GM23338 (cell line): ENCODE data around the gene KRT2. TPM values are rescaled to one million over a fixed set of nuclear protein-coding genes. Genes with fewer than 3 reads are reported as not detected.

Source experiments
- ATAC-seq: fragments of 200-7000 bp; cut with Tn5 transposase; 3 replicates; pipeline ENCODE4 v1.9.1; 2020
- DNase-seq: peaks from one replicate; pipeline ENCODE4 v3.0.0-alpha.2; 2015; ENCODE audit warnings: low spot score
- H2AFZ ChIP-seq: fragments of 200-600 bp; sonication (generic); 2 replicates; pipeline ENCODE4 v1.8.0; 2016; ENCODE audit warnings: antibody characterized with exemption, mild to moderate bottlenecking, moderate library complexity
- H3F3A ChIP-seq: fragments of 200-600 bp; sonication (generic); replicated peaks from 2 replicates; pipeline ENCODE4 v1.8.0; 2017; ENCODE audit warnings: antibody characterized with exemption, mixed run types, low read depth
- H3K27ac ChIP-seq: fragments of 200-600 bp; sonication (generic); 2 replicates; pipeline ENCODE4 v1.6.1; 2016; ENCODE audit warnings: low read depth
- H3K27me3 ChIP-seq: fragments of 200-600 bp; sonication (generic); 2 replicates; pipeline ENCODE4 v1.8.0; 2016; ENCODE audit warnings: mild to moderate bottlenecking, mixed run types, moderate library complexity; ENCODE audit not compliant: insufficient read depth
- H3K36me3 ChIP-seq: fragments of 200-600 bp; sonication (generic); 2 replicates; pipeline ENCODE4 v1.8.0; 2016; ENCODE audit warnings: mild to moderate bottlenecking; ENCODE audit not compliant: insufficient read depth
- H3K4me1 ChIP-seq: fragments of 200-600 bp; sonication (generic); 2 replicates; pipeline ENCODE4 v1.8.0; 2016; ENCODE audit warnings: mild to moderate bottlenecking, moderate library complexity; ENCODE audit not compliant: insufficient read depth
- H3K4me2 ChIP-seq: fragments of 200-600 bp; sonication (generic); 2 replicates; pipeline ENCODE4 v1.7.1; 2017; ENCODE audit warnings: mixed run types
- H3K4me3 ChIP-seq: fragments of 200-600 bp; sonication (generic); 2 replicates; pipeline ENCODE4 v1.6.1; 2016; ENCODE audit warnings: mixed run types
- H3K79me2 ChIP-seq: fragments of 200-600 bp; sonication (generic); replicated peaks from 2 replicates; pipeline ENCODE4 v1.8.0; 2017; ENCODE audit warnings: mild to moderate bottlenecking; ENCODE audit not compliant: insufficient read depth
- H3K9me2 ChIP-seq: fragments of 200-600 bp; sonication (generic); 2 replicates; pipeline ENCODE4 v1.8.0; 2017; ENCODE audit not compliant: insufficient read depth
- H4K20me1 ChIP-seq: fragments of 200-600 bp; sonication (generic); replicated peaks from 2 replicates; pipeline ENCODE4 v1.8.0; 2017; ENCODE audit warnings: mild to moderate bottlenecking; ENCODE audit not compliant: insufficient read depth
- H3K27ac Mint-ChIP-seq: 2 replicates; pipeline ENCODE4 v1.8.0; 2020; ENCODE audit warnings: inconsistent platforms, mild to moderate bottlenecking, moderate library complexity, mixed read lengths
- H3K27me3 Mint-ChIP-seq: 3 replicates; pipeline ENCODE4 v1.8.0; 2022; ENCODE audit warnings: low read depth, mild to moderate bottlenecking, moderate library complexity, mixed read lengths, inconsistent platforms; ENCODE audit not compliant: insufficient read depth, poor library complexity
- H3K36me3 Mint-ChIP-seq: 3 replicates; pipeline ENCODE4 v1.8.0; 2021; ENCODE audit warnings: low read depth, mild to moderate bottlenecking, inconsistent platforms, moderate library complexity, mixed read lengths
- H3K4me1 Mint-ChIP-seq: 3 replicates; pipeline ENCODE4 v1.8.0; 2020; ENCODE audit warnings: mild to moderate bottlenecking, inconsistent platforms, mixed read lengths
- H3K4me3 Mint-ChIP-seq: 3 replicates; pipeline ENCODE4 v1.8.0; 2021; ENCODE audit warnings: moderate library complexity, mild to moderate bottlenecking, inconsistent platforms, mixed read lengths
- H3K9me3 Mint-ChIP-seq: 3 replicates; pipeline ENCODE4 v1.8.0; 2020; ENCODE audit warnings: moderate library complexity, mild to moderate bottlenecking, inconsistent platforms, mixed read lengths
- CREB1 ChIP-seq: fragments of 250-450 bp; sonication (Bioruptor Pico); IDR thresholded peaks from 2 replicates; pipeline ENCODE4 v1.5.0; 2020; ENCODE audit warnings: low read depth, mild to moderate bottlenecking, moderate library complexity
- CTCF ChIP-seq, 2 experiments: fragments of 200-600 bp in 1 of 2; sonication (generic) in 1 of 2; conservative IDR thresholded peaks; 2 replicates each; pipeline versions ENCODE4 v1.5.1 to v1.6.1; 2016 to 2017; ENCODE audit warnings: antibody characterized with exemption in 2 of 2, low read depth in 2 of 2, mild to moderate bottlenecking in 2 of 2, moderate library complexity in 1 of 2
- EZH2 ChIP-seq: fragments of 200-600 bp; sonication (generic); IDR thresholded peaks from one replicate; pipeline ENCODE4 v1.8.0; 2017; ENCODE audit warnings: antibody characterized with exemption, mild to moderate bottlenecking, low read depth; ENCODE audit not compliant: unreplicated experiment
- JUNB ChIP-seq: IDR thresholded peaks from one replicate; pipeline ENCODE4 v1.6.1; 2016; ENCODE audit warnings: antibody characterized with exemption; ENCODE audit not compliant: unreplicated experiment
- REST ChIP-seq: IDR thresholded peaks from one replicate; pipeline ENCODE4 v1.6.1; 2018; ENCODE audit warnings: antibody characterized with exemption; ENCODE audit not compliant: unreplicated experiment
- STAT1 ChIP-seq: IDR thresholded peaks from one replicate; pipeline ENCODE4 v1.6.1; 2016; ENCODE audit warnings: antibody characterized with exemption; ENCODE audit not compliant: unreplicated experiment
- polyA plus RNA-seq: library from polyadenylated mRNA; unstranded; fragments of >200 nt; fragmentation: Nextera tagmentation; extraction: Ambion mirVana; gene quantifications from 2 replicates; pipeline ENCODE4 v1.2.1, GENCODE V29; 2016
- total RNA-seq: library from RNA; depleted of rRNA; stranded (reverse); fragments of >200 nt; shearing (Covaris generic); gene quantifications from 2 replicates; pipeline ENCODE4 v1.2.3, GENCODE V29; 2014

Gene KRT2
- total and polyA plus RNA-seq, 2 experiments from 2014 or later, result not detected

- no peaks in the 10 kb centered on the region for H3F3A ChIP-seq
- peak; percentile 73 for ATAC-seq
Observed at GRCh38 chr12:52646613-52647012, 5.4 kb downstream of the KRT2 start.

GRCh38 chr12:52645982-52646381 lies 6.0 kb downstream of the KRT2 start:
- Mint-ChIP-seq H3K27ac (no peak overlapping the region), H3K4me1 (no peaks in the 10 kb centered on the region), H3K27me3 (no peaks in the 10 kb centered on the region), H3K9me3 (no peaks in the 10 kb centered on the region), H3K36me3 (no peaks in the 10 kb centered on the region), H3K4me3 (no peak overlapping the region)
- no peaks in the 10 kb centered on the region for H4K20me1 ChIP-seq
- DNase-seq, result no peak
- no peak for ATAC-seq
- no peaks in the 10 kb centered on the region for H3K79me2 ChIP-seq
- no peak overlapping the region for H3K4me3 ChIP-seq
- TF ChIP-seq CTCF (conservative IDR thresholded peaks at IDR 0.05; ENCODE audit: low read depth in 2 of 2), result no peak
- no peak for TF ChIP-seq JUNB
- no peak for TF ChIP-seq CREB1 (CRISPR knock-in tag)
- H3K4me2 ChIP-seq, result no peak overlapping the region
- H3K36me3 ChIP-seq, result no peaks in the 10 kb centered on the region
- H3F3A ChIP-seq, result no peaks in the 10 kb centered on the region
- H3K27ac ChIP-seq, result no peak overlapping the region
- H3K4me1 ChIP-seq, result no peaks in the 10 kb centered on the region
- no peaks in the 10 kb centered on the region for H3K27me3 ChIP-seq
- H3K9me2 ChIP-seq, result no peaks in the 10 kb centered on the region
- H2AFZ ChIP-seq, result no peak overlapping the region

More at GRCh38 chr12:52646613-52647012, 5.4 kb downstream of the KRT2 start:
- Histone ChIP-seq H2AFZ (no peak overlapping the region), H3K4me3 (no peak overlapping the region), H3K27ac (no peak overlapping the region), H3K4me2 (no peak overlapping the region), H3K79me2 (no peaks in the 10 kb centered on the region), H3K9me2 (no peaks in the 10 kb centered on the region), H3K27me3 (no peaks in the 10 kb centered on the region), H3K4me1 (no peaks in the 10 kb centered on the region), H4K20me1 (no peaks in the 10 kb centered on the region), H3K36me3 (no peaks in the 10 kb centered on the region)
- no peaks in the 10 kb centered on the region for H3K36me3 Mint-ChIP-seq
- peak; percentile 21 for DNase-seq
- TF ChIP-seq CREB1 (CRISPR knock-in tag) (no peak), CTCF (conservative IDR thresholded peaks at IDR 0.05; ENCODE audit: low read depth in 2 of 2) (peak in 1 of 2 experiments; percentile 54; a peak in 2 of 4 replicates)
- H3K9me3 Mint-ChIP-seq, result 0 out of 3 replicates have a peak, but pooled peaks cover 2% of the 10 kb centered on the region
- H3K27ac Mint-ChIP-seq, result no peak overlapping the region
- H3K4me3 Mint-ChIP-seq, result no peak overlapping the region
- no peaks in the 10 kb centered on the region for H3K4me1 Mint-ChIP-seq
- no peaks in the 10 kb centered on the region for H3K27me3 Mint-ChIP-seq

- H3K36me3 ChIP-seq, result no peaks in the 10 kb centered on the region
- H3K4me2 ChIP-seq, result no peak overlapping the region
- H3K27ac ChIP-seq, result no peak overlapping the region
- Mint-ChIP-seq H3K4me1 (no peaks in the 10 kb centered on the region), H3K36me3 (no peaks in the 10 kb centered on the region), H3K27ac (no peak overlapping the region), H3K4me3 (no peak overlapping the region), H3K9me3 (no peaks in the 10 kb centered on the region), H3K27me3 (no peaks in the 10 kb centered on the region)
- H3K4me3 ChIP-seq, result no peak overlapping the region
- no peaks in the 10 kb centered on the region for H3K4me1 ChIP-seq
- H3K27me3 ChIP-seq, result no peaks in the 10 kb centered on the region
- no peak for ATAC-seq
- H4K20me1 ChIP-seq, result no peaks in the 10 kb centered on the region
- no peak for DNase-seq
- no peak overlapping the region for H2AFZ ChIP-seq
- no peaks in the 10 kb centered on the region for H3K79me2 ChIP-seq
- no peaks in the 10 kb centered on the region for H3F3A ChIP-seq
- no peaks in the 10 kb centered on the region for H3K9me2 ChIP-seq
- no peak for TF ChIP-seq JUNB
- no peak for TF ChIP-seq CREB1 (CRISPR knock-in tag)
- no peak for TF ChIP-seq REST
- no peak for TF ChIP-seq STAT1
- TF ChIP-seq EZH2, result no peak
Observed at GRCh38 chr12:52645120-52645761, 6.8 kb downstream of the KRT2 start.
